Umbilical cord (tissue), 2 donors: Measurements from ENCODE around the gene ANKH. TPM values are rescaled to one million over a fixed set of nuclear protein-coding genes. Genes with fewer than 3 reads are reported as not detected.

Source experiments
- DNase-seq: peaks from one replicate; pipeline ENCODE4 v3.0.0-alpha.2; 2015; ENCODE audit warnings: low spot score
- total RNA-seq: library from RNA; depleted of rRNA; stranded (reverse); fragments of >200 nt; gene quantifications from one replicate; pipeline ENCODE4 v1.2.3, GENCODE V29; 2014; ENCODE audit warnings: low replicate concordance; ENCODE audit not compliant: insufficient read depth

ANKH gene
- total RNA-seq, 1 donor from 2014 or later, result 27.0 TPM

- DNase-seq, result no peak
Observed at GRCh38 chr5:14716755-14717752, 154.5 kb downstream of the ANKH start.

- no peak for DNase-seq
Observed at GRCh38 chr5:14715481-14715880, 156.1 kb downstream of the ANKH start.

DNA sequence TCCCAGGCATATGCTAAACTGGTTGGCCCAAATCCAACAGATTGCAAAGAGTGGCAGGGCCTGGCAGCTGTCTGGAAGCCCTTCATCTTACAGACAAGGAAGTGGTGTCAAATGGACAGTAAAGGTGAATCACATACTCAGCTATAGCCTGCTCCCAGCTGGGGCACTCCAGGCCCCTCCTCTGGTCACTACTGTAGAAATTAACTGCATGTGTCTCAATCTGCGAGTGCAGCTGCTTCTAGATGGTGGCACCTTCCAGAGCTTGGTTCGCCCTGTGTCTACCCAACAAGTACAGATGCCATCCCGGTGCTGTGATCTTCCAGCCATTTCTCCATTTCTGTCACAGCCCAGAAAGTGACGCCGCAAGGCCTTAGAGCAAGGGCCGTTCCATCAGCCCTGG lies 156.9 kb downstream of the ANKH start:
- DNase-seq, result no peak

- no peak for DNase-seq
Observed at GRCh38 chr5:14713476-14714390, 157.8 kb downstream of the ANKH start.

DNA sequence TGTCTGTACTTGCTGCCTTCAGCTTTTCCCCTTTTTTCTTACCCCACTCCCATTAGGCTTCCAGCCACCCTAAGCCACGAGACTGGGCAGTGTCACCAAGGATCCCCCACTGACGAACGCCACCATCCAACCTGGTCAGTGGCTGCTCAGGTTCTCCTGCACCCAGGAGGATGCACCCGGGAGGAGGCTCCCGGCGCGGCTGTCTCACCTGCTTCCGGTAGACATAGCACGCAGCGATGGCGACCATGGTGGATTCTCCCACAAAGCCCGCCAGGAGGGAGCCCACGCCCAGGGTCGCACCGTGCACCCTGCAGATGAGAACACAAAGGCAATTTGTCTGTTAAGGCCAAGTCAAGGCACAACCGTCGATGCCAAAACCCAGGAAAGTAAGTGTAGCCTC lies 158.9 kb downstream of the ANKH start:
- no peak for DNase-seq

DNA sequence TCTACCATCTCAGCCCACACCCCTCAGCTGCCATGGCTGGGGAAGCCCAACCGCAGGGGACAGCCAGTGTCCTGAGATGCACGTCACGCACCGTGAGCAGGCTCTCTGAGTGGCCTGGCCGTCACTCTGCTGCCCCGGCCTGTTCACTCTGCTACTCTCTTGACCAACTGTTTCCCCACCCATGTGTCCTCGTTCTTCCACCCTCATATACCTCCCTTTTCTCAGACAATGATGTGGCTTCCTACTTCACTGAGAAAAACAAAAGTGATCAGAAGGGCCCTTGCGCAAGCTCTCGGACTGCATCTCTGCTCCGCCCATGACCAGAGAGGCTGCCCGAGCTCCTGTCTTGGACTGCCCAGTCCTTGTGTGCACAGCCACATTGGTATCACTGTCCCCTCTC lies 159.4 kb downstream of the ANKH start:
- DNase-seq, result no peak

DNA sequence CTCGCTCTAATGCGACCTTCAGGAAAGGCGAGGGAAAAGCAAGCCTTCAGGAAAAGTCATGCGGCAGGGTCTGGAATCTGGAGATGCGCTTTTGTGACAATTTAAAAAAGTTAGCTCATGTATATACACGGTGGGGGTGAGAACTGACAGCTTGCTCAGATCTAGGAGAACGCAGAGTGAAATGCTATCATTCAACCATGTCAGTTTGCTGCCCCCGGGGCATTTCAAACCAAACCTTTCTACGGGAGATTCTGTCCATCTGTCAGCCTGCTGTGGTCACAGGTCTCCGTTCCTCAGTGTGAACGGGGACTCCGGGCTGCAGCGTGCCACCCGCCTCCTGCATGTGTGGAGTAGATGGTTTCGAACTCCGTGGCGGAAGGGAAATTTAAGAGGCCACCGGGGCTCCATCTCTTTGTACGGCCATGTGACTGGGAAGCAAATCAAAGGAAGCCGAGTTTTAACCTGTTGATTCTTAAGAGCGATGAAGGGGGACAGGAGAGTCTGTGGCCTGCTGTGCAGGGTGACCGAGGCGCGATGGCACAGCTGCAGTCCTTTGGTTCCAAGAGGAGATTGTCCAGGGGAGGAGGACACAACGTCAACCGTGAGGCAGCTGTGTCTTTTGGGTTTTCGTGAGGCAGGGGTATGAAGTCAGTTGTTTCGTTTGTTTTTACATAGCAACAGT lies 161.1 kb downstream of the ANKH start:
- DNase-seq, result no peak

- DNase-seq, result no peak
Observed at GRCh38 chr5:14708551-14708950, 163.0 kb downstream of the ANKH start.

GRCh38 chr5:14707811-14708390 lies 163.7 kb downstream of the ANKH start:
- no peak for DNase-seq

GRCh38 chr5:14706615-14707021 lies 165.0 kb downstream of the ANKH start:
- peak; percentile 35 for DNase-seq

GRCh38 chr5:14705556-14705955 lies 166.0 kb downstream of the ANKH start:
- no peak for DNase-seq

GRCh38 chr5:14702238-14702839 lies 169.2 kb downstream of the ANKH start:
- no peak for DNase-seq

DNA sequence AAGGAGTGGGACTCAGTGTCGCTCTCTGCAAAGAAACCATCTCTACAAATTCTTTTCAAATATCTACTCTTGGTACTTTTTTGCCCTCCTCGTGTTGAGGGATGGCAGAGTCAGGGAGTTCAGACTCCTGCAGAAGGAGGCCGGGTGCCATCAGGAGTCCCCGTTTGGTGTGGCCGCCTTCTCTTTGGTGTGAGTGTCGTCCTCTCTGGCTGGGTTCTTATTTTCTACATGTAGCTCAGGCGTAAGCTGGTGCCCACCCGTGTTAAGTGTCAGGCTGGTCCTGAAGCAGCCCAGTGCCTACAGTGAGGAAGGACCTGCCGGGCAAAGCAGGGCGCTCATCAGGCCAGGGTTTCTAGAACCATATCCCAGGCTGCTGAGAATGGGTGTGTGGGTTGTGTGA lies 170.0 kb downstream of the ANKH start:
- DNase-seq, result no peak

DNA sequence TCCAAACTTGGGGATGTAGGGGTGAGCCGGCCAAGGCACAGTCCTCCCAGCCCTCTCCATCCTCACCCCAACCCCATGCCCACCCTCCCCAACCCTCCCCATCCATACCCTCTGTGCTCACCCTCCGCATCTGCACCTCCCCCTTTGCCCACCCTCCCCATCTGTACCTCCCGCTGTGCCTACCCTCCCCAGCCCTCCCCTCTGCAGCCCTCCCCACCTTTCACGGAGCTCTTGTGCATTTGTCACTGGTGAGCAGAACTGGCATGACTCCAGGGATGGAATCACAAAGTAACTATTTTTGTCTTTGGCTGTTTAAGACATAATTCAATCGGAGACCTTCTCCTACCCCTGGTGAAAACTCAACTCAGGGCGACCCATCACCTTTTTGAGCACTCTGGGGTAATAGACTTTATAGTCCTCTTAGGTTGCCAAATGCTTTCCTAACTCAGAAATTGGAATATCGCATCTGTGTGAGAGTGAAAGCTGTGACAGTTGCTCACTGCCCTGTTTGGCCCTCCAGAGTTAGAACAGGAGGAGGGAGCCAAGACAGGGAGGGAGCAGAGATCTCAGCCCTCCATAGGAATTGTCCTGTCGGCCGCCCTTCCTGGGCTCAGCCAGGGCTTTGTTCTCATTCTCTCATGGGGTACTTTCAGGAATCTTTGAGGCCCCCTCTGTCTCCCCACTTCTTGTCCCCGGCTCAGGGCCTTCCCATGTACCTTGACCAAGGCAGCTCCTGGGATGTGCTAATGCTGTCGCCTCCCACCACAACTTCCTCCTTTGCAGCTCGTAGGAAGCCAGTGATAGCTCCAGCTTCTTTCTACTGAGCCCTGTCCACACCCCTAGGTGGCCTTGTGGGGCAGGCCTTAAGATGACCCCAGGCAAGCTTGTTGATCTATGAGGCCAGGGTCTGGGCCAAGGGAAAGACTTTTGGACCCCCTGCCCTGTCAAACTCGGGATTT lies 170.8 kb downstream of the ANKH start:
- no peak for DNase-seq

DNA sequence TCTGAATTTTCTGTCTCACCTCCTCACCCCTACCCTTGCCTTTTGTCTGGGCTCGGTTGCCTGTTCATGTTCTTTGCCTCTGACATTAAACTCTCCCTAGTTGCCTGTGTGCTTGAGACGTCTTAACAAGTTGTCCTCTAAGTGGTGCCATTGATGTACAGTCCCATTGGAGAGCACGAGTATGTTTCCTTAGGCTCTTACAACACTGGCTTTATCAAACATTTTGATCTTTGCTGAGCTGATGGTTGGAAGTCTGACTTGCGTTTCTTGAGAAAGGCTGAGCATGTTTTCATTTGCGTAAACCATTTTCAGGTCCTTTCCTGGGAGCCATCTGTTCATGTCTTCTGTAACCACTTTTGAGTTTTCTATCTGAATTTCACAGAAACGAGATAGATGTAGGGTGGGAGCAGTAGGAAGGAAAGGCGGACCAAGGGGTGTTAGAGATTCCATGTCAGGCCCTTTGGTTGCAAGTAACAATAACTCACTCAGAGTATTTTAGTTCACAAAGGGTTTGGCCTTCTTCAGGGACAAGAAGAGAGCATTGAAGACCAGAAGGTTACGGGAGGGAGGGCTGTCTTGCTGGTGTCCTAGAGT lies 171.7 kb downstream of the ANKH start:
- DNase-seq, result no peak

DNA sequence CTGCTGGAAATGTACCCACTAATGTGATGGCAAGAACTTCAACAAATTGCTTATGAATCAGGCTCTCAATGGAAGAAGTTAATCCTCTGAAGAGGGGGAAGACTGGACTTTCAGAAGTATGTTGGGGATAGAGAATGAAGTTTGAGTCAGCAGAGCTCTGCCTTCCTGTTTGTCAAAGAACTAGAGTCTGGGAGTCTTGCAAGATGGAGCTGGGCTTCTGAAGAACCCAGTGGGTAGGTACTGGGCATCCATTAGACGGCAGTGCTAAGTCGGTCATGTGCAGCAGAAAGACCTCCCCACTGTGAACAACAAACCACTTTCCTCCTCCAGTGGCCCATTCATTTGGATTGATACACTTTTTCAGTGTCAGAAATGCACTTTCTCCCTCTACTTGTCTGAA lies 172.4 kb downstream of the ANKH start:
- no peak for DNase-seq

- no peak for DNase-seq
Observed at GRCh38 chr5:14698495-14698894, 173.1 kb downstream of the ANKH start.

GRCh38 chr5:14696851-14697250 lies 174.7 kb downstream of the ANKH start:
- no peak for DNase-seq

DNA sequence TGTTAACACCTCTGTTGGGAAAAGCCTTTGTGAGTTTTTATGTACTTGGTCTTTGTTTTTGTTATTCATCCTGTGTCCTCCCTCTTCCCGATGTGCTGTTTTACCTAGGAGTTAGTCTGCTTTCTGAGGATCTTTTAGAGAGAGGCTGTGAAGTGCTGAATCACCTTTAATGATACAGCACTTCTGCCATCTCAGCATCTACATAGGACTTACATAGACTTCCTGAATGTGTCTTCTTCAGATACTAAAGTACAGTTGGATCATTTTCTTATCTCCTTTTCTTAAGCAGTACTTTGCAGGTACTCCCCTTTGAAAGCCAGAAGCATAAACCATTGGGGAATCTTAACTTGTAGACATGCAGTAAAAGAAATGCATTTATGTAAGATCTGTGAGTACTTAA lies 175.5 kb downstream of the ANKH start:
- no peak for DNase-seq
